ENCODE data around the gene SNTG2. TPM values are rescaled to one million over a fixed set of nuclear protein-coding genes. Genes with fewer than 3 reads are reported as not detected.

Gene SNTG2
- total and polyA plus RNA-seq, 10 of the 15 experiments (the other 5 are each of a cell fraction or from before 2014, with no cell fraction given) = not detected

GRCh38 chr2:1129982-1130381, 179.3 kb downstream of the SNTG2 start:
- Histone ChIP-seq H3K27me3 (replicated peaks in 1 of 2; ENCODE audit: control insufficient read depth in 2 of 2, insufficient read depth in 2 of 2, low read length in 1 of 2) (no peaks in the 10 kb centered on the region), H3K4me3 (no peak overlapping the region), H3K27ac (ENCODE audit: control insufficient read depth, insufficient read depth) (no peak overlapping the region), H2AFZ (ENCODE audit: control insufficient read depth, low read depth, low read length) (no peak overlapping the region), H3K4me2 (ENCODE audit: control insufficient read depth, insufficient read depth) (no peak overlapping the region), H3K79me2 (ENCODE audit: control insufficient read depth, insufficient read depth, low read length) (no peaks in the 10 kb centered on the region), H4K20me1 (ENCODE audit: control insufficient read depth, insufficient read depth) (no peaks in the 10 kb centered on the region), H3K4me1 (ENCODE audit: control insufficient read depth, insufficient read depth, low read length) (no peaks in the 10 kb centered on the region), H3K9ac (ENCODE audit: control insufficient read depth, insufficient read depth, low read length) (no peak overlapping the region), H3K9me3 (replicated peaks; ENCODE audit: control insufficient read depth, insufficient read depth, low read length) (no peaks in the 10 kb centered on the region), H3K36me3 (ENCODE audit: control insufficient read depth in 2 of 2, insufficient read depth in 2 of 2, low read length in 1 of 2) (no peaks in the 10 kb centered on the region)
- POLR2A ChIA-PET = no interaction called here
- in situ Hi-C loops (cut with MboI) (no loop called here), intact Hi-C loops (cut with micrococcal nuclease; ENCODE audit: unreplicated experiment) (no loop called here)
- no peak for DNase-seq (ENCODE audit: low read depth, low spot score)
- RAD21 ChIA-PET (ENCODE audit: unreplicated experiment) = no interaction called here
- FAIRE-seq = no peak
- no TSS peak for BruUV-seq (replicated peaks)
- SMC1A ChIA-PET (ENCODE audit: uncharacterized antibody, unreplicated experiment) = no interaction called here
- ATAC-seq = no peak
- TF ChIP-seq, protein P1, sequence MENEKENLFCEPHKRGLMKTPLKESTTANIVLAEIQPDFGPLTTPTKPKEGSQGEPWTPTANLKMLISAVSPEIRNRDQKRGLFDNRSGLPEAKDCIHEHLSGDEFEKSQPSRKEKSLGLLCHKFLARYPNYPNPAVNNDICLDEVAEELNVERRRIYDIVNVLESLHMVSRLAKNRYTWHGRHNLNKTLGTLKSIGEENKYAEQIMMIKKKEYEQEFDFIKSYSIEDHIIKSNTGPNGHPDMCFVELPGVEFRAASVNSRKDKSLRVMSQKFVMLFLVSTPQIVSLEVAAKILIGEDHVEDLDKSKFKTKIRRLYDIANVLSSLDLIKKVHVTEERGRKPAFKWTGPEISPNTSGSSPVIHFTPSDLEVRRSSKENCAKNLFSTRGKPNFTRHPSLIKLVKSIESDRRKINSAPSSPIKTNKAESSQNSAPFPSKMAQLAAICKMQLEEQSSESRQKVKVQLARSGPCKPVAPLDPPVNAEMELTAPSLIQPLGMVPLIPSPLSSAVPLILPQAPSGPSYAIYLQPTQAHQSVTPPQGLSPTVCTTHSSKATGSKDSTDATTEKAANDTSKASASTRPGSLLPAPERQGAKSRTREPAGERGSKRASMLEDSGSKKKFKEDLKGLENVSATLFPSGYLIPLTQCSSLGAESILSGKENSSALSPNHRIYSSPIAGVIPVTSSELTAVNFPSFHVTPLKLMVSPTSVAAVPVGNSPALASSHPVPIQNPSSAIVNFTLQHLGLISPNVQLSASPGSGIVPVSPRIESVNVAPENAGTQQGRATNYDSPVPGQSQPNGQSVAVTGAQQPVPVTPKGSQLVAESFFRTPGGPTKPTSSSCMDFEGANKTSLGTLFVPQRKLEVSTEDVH (IDR thresholded peaks at IDR 0.05; ENCODE audit: low read depth, partially characterized antibody) = no peak
- TF ChIP-seq USF2 (IDR thresholded peaks at IDR 0.05; ENCODE audit: borderline replicate concordance, low read depth, low read length) (no peak), SIX5 (IDR thresholded peaks at IDR 0.05; ENCODE audit: low read depth, low read length, severe bottlenecking) (no peak), NFYB (IDR thresholded peaks at IDR 0.05; ENCODE audit: insufficient read depth, low read depth, low read length) (no peak), SUPT20H (IDR thresholded peaks at IDR 0.05; ENCODE audit: borderline replicate concordance, control insufficient read depth, low read depth, low read length) (no peak), E2F4 (IDR thresholded peaks at IDR 0.05; ENCODE audit: low read depth, low read length) (no peak), RUNX3 (IDR thresholded peaks at IDR 0.05; ENCODE audit: low read length) (no peak), CHD4 (IDR thresholded peaks at IDR 0.05) (no peak), JUNB (IDR thresholded peaks at IDR 0.05) (no peak), IRF4 (IDR thresholded peaks at IDR 0.05; ENCODE audit: low read depth, low read length) (no peak), FOS (IDR thresholded peaks at IDR 0.05; ENCODE audit: borderline replicate concordance, extremely low read depth, insufficient read length) (no peak), EED (IDR thresholded peaks at IDR 0.05; ENCODE audit: low read depth) (no peak), RB1 (IDR thresholded peaks at IDR 0.05; ENCODE audit: borderline replicate concordance) (no peak), SRF (IDR thresholded peaks at IDR 0.05; ENCODE audit: low read depth in 2 of 2, low read length in 2 of 2) (no peak), NFIC (IDR thresholded peaks at IDR 0.05; ENCODE audit: low read depth, low read length) (no peak)
- TF ChIP-seq, protein P2, sequence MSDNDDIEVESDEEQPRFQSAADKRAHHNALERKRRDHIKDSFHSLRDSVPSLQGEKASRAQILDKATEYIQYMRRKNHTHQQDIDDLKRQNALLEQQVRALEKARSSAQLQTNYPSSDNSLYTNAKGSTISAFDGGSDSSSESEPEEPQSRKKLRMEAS (IDR thresholded peaks at IDR 0.05; ENCODE audit: low read depth, low read length) = no peak
- TF ChIP-seq, protein P3, sequence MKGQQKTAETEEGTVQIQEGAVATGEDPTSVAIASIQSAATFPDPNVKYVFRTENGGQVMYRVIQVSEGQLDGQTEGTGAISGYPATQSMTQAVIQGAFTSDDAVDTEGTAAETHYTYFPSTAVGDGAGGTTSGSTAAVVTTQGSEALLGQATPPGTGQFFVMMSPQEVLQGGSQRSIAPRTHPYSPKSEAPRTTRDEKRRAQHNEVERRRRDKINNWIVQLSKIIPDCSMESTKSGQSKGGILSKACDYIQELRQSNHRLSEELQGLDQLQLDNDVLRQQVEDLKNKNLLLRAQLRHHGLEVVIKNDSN (IDR thresholded peaks at IDR 0.05; ENCODE audit: borderline replicate concordance, extremely low read length, insufficient read depth, low read depth, low read length) = no peak
- CTCF ChIA-PET = no interaction called here
